PFSK-1 (cell line): Measurements from ENCODE around the gene PRPF39.

Experiments used
- FOXP2 ChIP-seq: optimal IDR thresholded peaks from 2 replicates; pipeline ENCODE3; 2011; ENCODE audit warnings: borderline replicate concordance, control low read depth, inconsistent platforms; ENCODE audit not compliant: insufficient read depth; ENCODE audit errors: extremely low read length, extremely low read depth
- POLR2AphosphoS5 ChIP-seq: IDR thresholded peaks from 2 replicates; pipeline ENCODE4 v1.6.1; 2012; ENCODE audit warnings: low read depth, mild to moderate bottlenecking, control low read depth, low read length, moderate library complexity
- SIN3A ChIP-seq: IDR thresholded peaks from 2 replicates; pipeline ENCODE4 v1.6.1; 2012; ENCODE audit warnings: mild to moderate bottlenecking, low read length, moderate library complexity, borderline replicate concordance; ENCODE audit not compliant: insufficient read depth
- TAF1 ChIP-seq: IDR thresholded peaks from 2 replicates; pipeline ENCODE4 v1.6.1; 2012; ENCODE audit warnings: low read length, control low read depth, borderline replicate concordance; ENCODE audit not compliant: insufficient read depth
- TF ChIP-seq, protein P1 (sequence below), 2 experiments: IDR thresholded peaks; 2 replicates each; pipeline versions ENCODE4 v1.6.1 to v1.8.0; 2011 to 2012; ENCODE audit warnings: low read depth in 2 of 2, low read length in 2 of 2, control low read depth in 1 of 2, inconsistent platforms in 1 of 2, mild to moderate bottlenecking in 1 of 2, moderate library complexity in 1 of 2; ENCODE audit not compliant: insufficient read depth in 1 of 2

The PRPF39 gene

DNA sequence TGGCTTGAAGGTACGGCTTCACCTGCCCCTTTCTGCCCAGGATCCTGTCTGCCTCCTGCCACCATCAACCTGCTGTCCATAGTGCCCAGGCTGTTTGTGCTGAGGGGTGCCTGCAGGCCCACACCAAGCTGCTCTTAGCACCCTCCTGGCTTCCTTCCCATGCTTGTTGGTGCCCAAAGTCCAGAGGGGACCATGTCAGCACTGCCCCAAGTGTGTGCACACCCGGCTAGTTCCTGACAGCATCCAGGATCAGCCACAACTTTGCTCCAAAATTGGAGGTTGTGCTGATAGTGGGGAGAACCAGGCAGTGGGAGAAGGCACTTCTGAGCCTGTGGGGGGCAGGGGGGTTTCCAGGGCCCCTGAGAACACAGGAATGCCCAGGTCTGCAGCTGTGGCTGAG lies 44.5 kb upstream of the PRPF39 start:
- no peak for TF ChIP-seq POLR2AphosphoS5
- no peak for TF ChIP-seq FOXP2
- TF ChIP-seq, protein P1, sequence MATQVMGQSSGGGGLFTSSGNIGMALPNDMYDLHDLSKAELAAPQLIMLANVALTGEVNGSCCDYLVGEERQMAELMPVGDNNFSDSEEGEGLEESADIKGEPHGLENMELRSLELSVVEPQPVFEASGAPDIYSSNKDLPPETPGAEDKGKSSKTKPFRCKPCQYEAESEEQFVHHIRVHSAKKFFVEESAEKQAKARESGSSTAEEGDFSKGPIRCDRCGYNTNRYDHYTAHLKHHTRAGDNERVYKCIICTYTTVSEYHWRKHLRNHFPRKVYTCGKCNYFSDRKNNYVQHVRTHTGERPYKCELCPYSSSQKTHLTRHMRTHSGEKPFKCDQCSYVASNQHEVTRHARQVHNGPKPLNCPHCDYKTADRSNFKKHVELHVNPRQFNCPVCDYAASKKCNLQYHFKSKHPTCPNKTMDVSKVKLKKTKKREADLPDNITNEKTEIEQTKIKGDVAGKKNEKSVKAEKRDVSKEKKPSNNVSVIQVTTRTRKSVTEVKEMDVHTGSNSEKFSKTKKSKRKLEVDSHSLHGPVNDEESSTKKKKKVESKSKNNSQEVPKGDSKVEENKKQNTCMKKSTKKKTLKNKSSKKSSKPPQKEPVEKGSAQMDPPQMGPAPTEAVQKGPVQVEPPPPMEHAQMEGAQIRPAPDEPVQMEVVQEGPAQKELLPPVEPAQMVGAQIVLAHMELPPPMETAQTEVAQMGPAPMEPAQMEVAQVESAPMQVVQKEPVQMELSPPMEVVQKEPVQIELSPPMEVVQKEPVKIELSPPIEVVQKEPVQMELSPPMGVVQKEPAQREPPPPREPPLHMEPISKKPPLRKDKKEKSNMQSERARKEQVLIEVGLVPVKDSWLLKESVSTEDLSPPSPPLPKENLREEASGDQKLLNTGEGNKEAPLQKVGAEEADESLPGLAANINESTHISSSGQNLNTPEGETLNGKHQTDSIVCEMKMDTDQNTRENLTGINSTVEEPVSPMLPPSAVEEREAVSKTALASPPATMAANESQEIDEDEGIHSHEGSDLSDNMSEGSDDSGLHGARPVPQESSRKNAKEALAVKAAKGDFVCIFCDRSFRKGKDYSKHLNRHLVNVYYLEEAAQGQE (IDR thresholded peaks at IDR 0.05; ENCODE audit: insufficient read depth in 1 of 2, low read depth in 2 of 2, low read length in 2 of 2), result no peak
- no peak for TF ChIP-seq SIN3A
- TF ChIP-seq TAF1, result no peak

- TF ChIP-seq FOXP2 (no peak), TAF1 (no peak), POLR2AphosphoS5 (no peak), SIN3A (no peak)
- TF ChIP-seq, protein P1 (IDR thresholded peaks at IDR 0.05; ENCODE audit: insufficient read depth in 1 of 2, low read depth in 2 of 2, low read length in 2 of 2), result no peak
These were observed 42.3 kb upstream of the PRPF39 start for GRCh38 chr14:45041641-45042040.

DNA sequence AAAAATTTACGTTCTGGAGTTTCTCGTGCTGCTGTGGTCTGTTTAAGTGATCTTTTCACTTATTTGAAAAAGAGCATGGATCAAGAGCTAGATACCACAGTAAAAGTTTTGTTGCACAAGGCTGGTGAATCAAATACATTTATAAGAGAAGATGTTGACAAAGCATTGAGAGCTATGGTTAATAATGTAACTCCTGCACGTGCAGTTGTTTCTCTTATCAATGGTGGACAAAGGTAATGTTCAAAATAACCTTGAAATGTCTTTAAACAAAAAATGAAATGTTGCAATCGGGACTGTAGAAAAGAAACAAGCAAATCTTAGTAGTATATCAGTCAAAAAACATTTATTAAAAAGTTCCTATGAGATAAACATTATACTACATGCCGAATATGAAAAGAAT lies 39.3 kb upstream of the PRPF39 start:
- TF ChIP-seq TAF1, result no peak
- no peak for TF ChIP-seq POLR2AphosphoS5
- TF ChIP-seq, protein P1 (IDR thresholded peaks at IDR 0.05; ENCODE audit: insufficient read depth in 1 of 2, low read depth in 2 of 2, low read length in 2 of 2), result no peak
- TF ChIP-seq SIN3A, result no peak
- TF ChIP-seq FOXP2, result no peak

DNA sequence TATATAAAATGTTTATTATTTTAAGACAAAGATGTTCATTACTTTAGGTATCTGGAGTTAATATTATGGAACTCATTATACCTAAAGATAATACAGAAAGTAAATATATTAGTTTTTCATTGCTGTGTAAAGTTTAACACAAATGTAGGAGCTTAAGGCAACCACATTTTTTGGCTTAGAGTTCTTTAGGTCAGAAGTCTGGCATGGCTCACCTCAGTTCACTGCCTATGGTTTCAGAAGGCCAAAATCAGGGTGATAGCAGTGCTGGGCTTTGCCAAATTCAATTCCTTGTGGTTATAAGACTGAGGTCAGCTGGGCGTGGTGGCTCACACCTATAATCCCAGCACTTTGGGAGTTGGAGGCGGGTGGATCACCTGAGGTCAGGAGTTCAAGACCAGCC lies 35.5 kb upstream of the PRPF39 start:
- TF ChIP-seq, protein P1 (IDR thresholded peaks at IDR 0.05; ENCODE audit: insufficient read depth in 1 of 2, low read depth in 2 of 2, low read length in 2 of 2), result no peak

- TF ChIP-seq TAF1 (no peak), FOXP2 (no peak), SIN3A (no peak), POLR2AphosphoS5 (no peak)
- TF ChIP-seq, protein P1 (IDR thresholded peaks at IDR 0.05; ENCODE audit: insufficient read depth in 1 of 2, low read depth in 2 of 2, low read length in 2 of 2), result no peak
These were observed 32.7 kb upstream of the PRPF39 start for GRCh38 chr14:45051180-45051579.
